ENCODE results near the gene MYOZ3. TPM values are rescaled to one million over a fixed set of nuclear protein-coding genes. Genes with fewer than 3 reads are reported as not detected.

The MYOZ3 gene
- total and polyA plus RNA-seq, 10 donors, result 0.04 to 1.2 (median 0.32) TPM; not detected in 1

- H3K27me3 ChIP-seq (replicated peaks in 1 of 7), result peaks cover 0 to 7% (median 0%) of the 10 kb centered on the region in 7 donors
- TF ChIP-seq CTCF (IDR thresholded peaks at IDR 0.05 in 8 of 11, conservative IDR thresholded peaks at IDR 0.05 in 3 of 11), result no peak
- no peak for TF ChIP-seq POLR2AphosphoS5 (IDR thresholded peaks at IDR 0.05)
- no peak for TF ChIP-seq POLR2A (IDR thresholded peaks at IDR 0.05)
- no peak overlapping the region for H3K4me3 ChIP-seq
- intact Hi-C loops (cut with DNase I; ENCODE audit: low total_unique reads), result no loop called here
- 83 to 92% (median 88%) methylated on average over 10 of the region's 10 CpGs for WGBS, 5 donors
- H3K27ac ChIP-seq, result no peak overlapping the region
- DNase-seq, result no peak
- no peaks in the 10 kb centered on the region for H3K36me3 ChIP-seq
- no peaks in the 10 kb centered on the region for H3K9me3 ChIP-seq
- H3K4me1 ChIP-seq, result peaks cover under 1 to 11% (median 7%) of the 10 kb centered on the region in 6 donors
Observed at GRCh38 chr5:150661821-150662596, 958 bp downstream of the MYOZ3 start.

GRCh38 chr5:150662731-150663516, 1.9 kb downstream of the MYOZ3 start:
- WGBS, 5 donors, result 80 to 89% (median 85%) methylated on average over 4 of the region's 4 CpGs
- DNase-seq, result no peak
- no peak overlapping the region for H3K27ac ChIP-seq
- no peaks in the 10 kb centered on the region for H3K9me3 ChIP-seq
- TF ChIP-seq POLR2A (IDR thresholded peaks at IDR 0.05), result no peak
- no peak for TF ChIP-seq POLR2AphosphoS5 (IDR thresholded peaks at IDR 0.05)
- TF ChIP-seq CTCF (IDR thresholded peaks at IDR 0.05 in 8 of 11, conservative IDR thresholded peaks at IDR 0.05 in 3 of 11), result no peak
- H3K27me3 ChIP-seq (replicated peaks in 1 of 7), result peaks cover 0 to 7% (median 0%) of the 10 kb centered on the region in 7 donors
- intact Hi-C loops (cut with DNase I; ENCODE audit: low total_unique reads), result no loop called here
- H3K4me1 ChIP-seq, result peaks cover 0 to 3% (median under 1%) of the 10 kb centered on the region in 6 donors
- no peaks in the 10 kb centered on the region for H3K36me3 ChIP-seq
- no peak overlapping the region for H3K4me3 ChIP-seq

GRCh38 chr5:150663936-150664335, 2.9 kb downstream of the MYOZ3 start:
- no peak overlapping the region for H3K4me3 ChIP-seq
- no peaks in the 10 kb centered on the region for H3K36me3 ChIP-seq
- H3K27me3 ChIP-seq (replicated peaks in 1 of 7), result peaks cover 0 to 7% (median 0%) of the 10 kb centered on the region in 7 donors
- TF ChIP-seq POLR2A (IDR thresholded peaks at IDR 0.05) (no peak), CTCF (IDR thresholded peaks at IDR 0.05 in 8 of 11, conservative IDR thresholded peaks at IDR 0.05 in 3 of 11) (no peak), POLR2AphosphoS5 (IDR thresholded peaks at IDR 0.05) (no peak)
- no peaks in the 10 kb centered on the region for H3K4me1 ChIP-seq
- intact Hi-C loops (cut with DNase I; ENCODE audit: low total_unique reads), result no loop called here
- 77 to 94% (median 89%) methylated on average over 3 of the region's 3 CpGs for WGBS, 5 donors
- H3K27ac ChIP-seq, result no peak overlapping the region
- H3K9me3 ChIP-seq, result no peaks in the 10 kb centered on the region
- no peak for DNase-seq

- Histone ChIP-seq H3K27ac (no peak overlapping the region), H3K36me3 (no peaks in the 10 kb centered on the region), H3K27me3 (replicated peaks in 1 of 7) (peaks cover 0 to 12% (median 0%) of the 10 kb centered on the region in 7 donors), H3K4me1 (no peaks in the 10 kb centered on the region), H3K9me3 (no peaks in the 10 kb centered on the region), H3K4me3 (no peak overlapping the region)
- 80 to 90% (median 88%) methylated on average over 12 of the region's 12 CpGs for WGBS, 5 donors
- TF ChIP-seq POLR2AphosphoS5 (IDR thresholded peaks at IDR 0.05), result no peak
- no peak for TF ChIP-seq POLR2A (IDR thresholded peaks at IDR 0.05)
- no peak for TF ChIP-seq CTCF (IDR thresholded peaks at IDR 0.05 in 8 of 11, conservative IDR thresholded peaks at IDR 0.05 in 3 of 11)
- intact Hi-C loops (cut with DNase I; ENCODE audit: low total_unique reads), result no loop called here
- no peak for DNase-seq
Observed at GRCh38 chr5:150665044-150665443, 4.0 kb downstream of the MYOZ3 start.

Measured in spleen (tissue), 11 donors.